WTC11 (cell line): ENCODE measurements around the gene MTA1.

Experiments
- CREB1 ChIP-seq: sonication (generic); formaldehyde crosslinking; IDR thresholded peaks from 2 replicates; pipeline ENCODE4 v1.8.0; 2023; ENCODE audit warnings: mild to moderate bottlenecking, missing genetic modification reagents
- CTCF ChIP-seq: fragments of 200-600 bp; IDR thresholded peaks from 2 replicates; pipeline ENCODE4 v1.8.0; 2022; ENCODE audit warnings: antibody characterized with exemption
- E2F1 ChIP-seq: sonication (generic); formaldehyde crosslinking; IDR thresholded peaks from 2 replicates; pipeline ENCODE4 v1.8.0; 2022; ENCODE audit warnings: mild to moderate bottlenecking, missing genetic modification reagents
- FOXP1 ChIP-seq: sonication (generic); formaldehyde crosslinking; IDR thresholded peaks from 2 replicates; pipeline ENCODE4 v1.8.0; 2022; ENCODE audit warnings: missing genetic modification reagents, mild to moderate bottlenecking, moderate library complexity, borderline replicate concordance
- JUN ChIP-seq: sonication (generic); formaldehyde crosslinking; IDR thresholded peaks from 2 replicates; pipeline ENCODE4 v1.8.0; 2023; ENCODE audit warnings: mild to moderate bottlenecking, missing genetic modification reagents
- MAX ChIP-seq: sonication (generic); formaldehyde crosslinking; IDR thresholded peaks from 2 replicates; pipeline ENCODE4 v1.8.0; 2022; ENCODE audit warnings: mild to moderate bottlenecking, missing genetic modification reagents
- NFE2L1 ChIP-seq: sonication (generic); formaldehyde crosslinking; IDR thresholded peaks from 2 replicates; pipeline ENCODE4 v1.8.1; 2023; ENCODE audit warnings: missing genetic modification reagents
- ZNF232 ChIP-seq: sonication (generic); formaldehyde crosslinking; IDR thresholded peaks from 2 replicates; pipeline ENCODE4 v1.8.0; 2022; ENCODE audit warnings: mild to moderate bottlenecking, missing genetic modification reagents
- ZNF263 ChIP-seq: sonication (generic); formaldehyde crosslinking; IDR thresholded peaks from 2 replicates; pipeline ENCODE4 v1.8.1; 2022; ENCODE audit warnings: low read depth, mild to moderate bottlenecking, moderate library complexity, missing genetic modification reagents
- TF ChIP-seq, protein P1 (sequence below): sonication (generic); formaldehyde crosslinking; IDR thresholded peaks from 2 replicates; pipeline ENCODE4 v1.8.1; 2022; ENCODE audit warnings: low read depth, mild to moderate bottlenecking, moderate library complexity, missing genetic modification reagents, borderline replicate concordance

DNA sequence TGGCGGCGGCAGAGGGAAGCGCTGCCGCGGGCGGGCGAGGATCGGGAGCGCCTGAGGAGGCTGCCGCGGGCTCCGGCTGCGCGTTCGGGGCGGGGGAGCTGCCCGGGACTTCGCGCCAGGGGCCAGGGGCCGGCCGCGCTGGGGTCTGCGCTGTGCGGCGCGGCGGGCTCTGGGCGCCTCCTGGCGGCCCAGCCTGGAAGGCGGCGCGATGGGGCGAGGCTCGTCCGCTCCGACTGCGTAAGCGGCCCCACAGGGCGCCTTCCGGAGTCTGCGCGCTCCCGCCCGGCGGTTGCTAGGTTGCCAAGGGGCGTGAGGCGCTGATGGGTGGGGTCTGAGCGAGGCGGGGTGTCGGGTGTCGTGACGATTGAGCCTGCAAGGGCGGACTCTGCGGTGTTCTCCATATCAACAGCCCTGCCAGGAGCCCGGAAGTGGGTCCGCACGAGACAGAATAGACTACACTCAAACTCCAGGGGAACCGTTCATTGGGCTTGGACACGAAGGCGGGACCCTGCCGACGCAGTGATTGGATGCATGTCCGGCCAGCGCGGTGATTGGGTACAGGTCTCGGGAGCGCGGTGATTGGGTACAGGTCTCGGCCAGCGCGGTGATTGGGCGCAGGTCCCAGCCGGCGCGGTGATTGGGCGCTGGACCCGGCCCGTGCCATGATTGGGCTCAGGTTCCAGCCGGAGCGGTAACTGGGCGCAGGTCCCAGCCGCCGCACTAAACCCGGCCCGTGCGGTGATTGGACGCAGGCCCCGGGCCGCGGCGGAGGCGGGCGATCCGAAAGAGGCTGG, 71.1 kb downstream of the MTA1 start, which contains the start of gene TEDC1:
- TF ChIP-seq MAX (CRISPR knock-in tag) (peak; percentile 61; the same call in 1 of the 2 replicates), CTCF (peak; percentile 52; the same call in 1 of the 2 replicates), ZNF232 (CRISPR knock-in tag) (peak; percentile 85), CREB1 (CRISPR knock-in tag) (no peak), JUN (no peak), ZNF263 (no peak), E2F1 (0 out of 2 replicates have a peak, but pooled peaks have one; percentile 65), FOXP1 (CRISPR knock-in tag) (peak; percentile 53; the same call in 1 of the 2 replicates), NFE2L1 (no peak)
- TF ChIP-seq, protein P1, sequence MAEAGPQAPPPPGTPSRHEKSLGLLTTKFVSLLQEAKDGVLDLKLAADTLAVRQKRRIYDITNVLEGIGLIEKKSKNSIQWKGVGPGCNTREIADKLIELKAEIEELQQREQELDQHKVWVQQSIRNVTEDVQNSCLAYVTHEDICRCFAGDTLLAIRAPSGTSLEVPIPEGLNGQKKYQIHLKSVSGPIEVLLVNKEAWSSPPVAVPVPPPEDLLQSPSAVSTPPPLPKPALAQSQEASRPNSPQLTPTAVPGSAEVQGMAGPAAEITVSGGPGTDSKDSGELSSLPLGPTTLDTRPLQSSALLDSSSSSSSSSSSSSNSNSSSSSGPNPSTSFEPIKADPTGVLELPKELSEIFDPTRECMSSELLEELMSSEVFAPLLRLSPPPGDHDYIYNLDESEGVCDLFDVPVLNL, result peak; percentile 94
